Upper lobe of right lung (tissue), 1 donor: ENCODE data around the gene RARS2. TPM values are rescaled to one million over a fixed set of nuclear protein-coding genes. Genes with fewer than 3 reads are reported as not detected.
"Not testable (repeated sequence)": the region's sequence is repeated elsewhere in the genome, so short reads cannot be mapped to it uniquely, and the experiment has no call there.

Experiments
- ATAC-seq: fragments of 200-7000 bp; cut with Tn5 transposase; one replicate; pipeline ENCODE4 v1.9.1; 2020; ENCODE audit warnings: mild to moderate bottlenecking, moderate library complexity
- DNase-seq: peaks from one replicate; pipeline ENCODE4 v3.0.0-alpha.2; 2020
- H3K27ac ChIP-seq: fragments of 200-600 bp; one replicate; pipeline ENCODE4 v1.8.0; 2022
- H3K27me3 ChIP-seq: fragments of 200-600 bp; one replicate; pipeline ENCODE4 v1.8.0; 2022; ENCODE audit warnings: mild to moderate bottlenecking
- H3K36me3 ChIP-seq: fragments of 200-600 bp; one replicate; pipeline ENCODE4 v1.8.0; 2022
- H3K4me1 ChIP-seq: fragments of 200-600 bp; one replicate; pipeline ENCODE4 v1.8.0; 2022
- H3K4me3 ChIP-seq: fragments of 200-600 bp; one replicate; pipeline ENCODE4 v1.8.0; 2022; ENCODE audit warnings: mild to moderate bottlenecking
- H3K9me3 ChIP-seq: fragments of 200-600 bp; one replicate; pipeline ENCODE4 v1.8.0; 2022
- CTCF ChIP-seq: fragments of 200-600 bp; IDR thresholded peaks from one replicate; pipeline ENCODE4 v1.8.0; 2022; ENCODE audit warnings: antibody characterized with exemption
- intact Hi-C: fragments of 100-400 bp; cut with DNase I; formaldehyde crosslinking; loops from one replicate; pipeline ENCODE4 v1.11.0; 2022
- total RNA-seq: library from RNA; stranded (reverse); fragmentation: NEBNext Ultra II Directional; extraction: Animal tissue kit (Norgen Biotek cat#: 25700); gene quantifications from one replicate; pipeline ENCODE4 v1.2.1, GENCODE V29; 2021
- donor health status: DM: no; HTN: yes; CAD: no; lungs with severe emphysema.

Gene RARS2
- total RNA-seq, 1 donor from 2014 or later, result 28.9 TPM

- ATAC-seq, result no peak
- no peaks in the 10 kb centered on the region for H3K9me3 ChIP-seq
- no peak for DNase-seq
- H3K36me3 ChIP-seq, result peaks cover 16% of the 10 kb centered on the region
- TF ChIP-seq CTCF, result no peak
- intact Hi-C loops, result no loop called here
- peaks cover 14% of the 10 kb centered on the region for H3K4me1 ChIP-seq
- H3K27me3 ChIP-seq, result no peaks in the 10 kb centered on the region
- H3K4me3 ChIP-seq, result no peak overlapping the region
- no peak overlapping the region for H3K27ac ChIP-seq
Measured at GRCh38 chr6:87630746-87631145, 41.0 kb upstream of the RARS2 start.

- ATAC-seq (no peak), DNase-seq (no peak)
- H3K4me1 ChIP-seq, result peaks cover 14% of the 10 kb centered on the region
- H3K27ac ChIP-seq, result no peak overlapping the region
- no peaks in the 10 kb centered on the region for H3K9me3 ChIP-seq
- TF ChIP-seq CTCF, result no peak
- intact Hi-C loops, result no loop called here
- H3K4me3 ChIP-seq, result no peak overlapping the region
- no peaks in the 10 kb centered on the region for H3K27me3 ChIP-seq
- peaks cover 12% of the 10 kb centered on the region for H3K36me3 ChIP-seq
Measured at GRCh38 chr6:87628881-87629280, 39.1 kb upstream of the RARS2 start.

- intact Hi-C loops, result no loop called here
- no peak for TF ChIP-seq CTCF
- DNase-seq, result no peak
- Histone ChIP-seq H3K27ac (no peak overlapping the region), H3K27me3 (no peaks in the 10 kb centered on the region), H3K9me3 (no peaks in the 10 kb centered on the region), H3K4me1 (peaks cover 14% of the 10 kb centered on the region), H3K4me3 (no peak overlapping the region), H3K36me3 (peaks cover 12% of the 10 kb centered on the region)
- no peak for ATAC-seq
Measured at GRCh38 chr6:87628424-87628823, 38.6 kb upstream of the RARS2 start.

GRCh38 chr6:87623248-87623647, 33.5 kb upstream of the RARS2 start:
- TF ChIP-seq CTCF, result no peak
- intact Hi-C loops, result no loop called here
- no peak for ATAC-seq

GRCh38 chr6:87618531-87618930, 28.7 kb upstream of the RARS2 start:
- no peak overlapping the region for H3K27ac ChIP-seq
- no peak overlapping the region for H3K4me3 ChIP-seq
- ATAC-seq, result no peak
- no peaks in the 10 kb centered on the region for H3K27me3 ChIP-seq
- no peaks in the 10 kb centered on the region for H3K4me1 ChIP-seq
- peaks cover 37% of the 10 kb centered on the region for H3K36me3 ChIP-seq
- TF ChIP-seq CTCF, result no peak
- DNase-seq, result no peak
- intact Hi-C loops, result no loop called here
- H3K9me3 ChIP-seq, result no peaks in the 10 kb centered on the region

More at GRCh38 chr6:87623248-87623647, 33.5 kb upstream of the RARS2 start:
- DNase-seq, result no peak
- Histone ChIP-seq H3K27ac (no peak overlapping the region), H3K9me3 (no peaks in the 10 kb centered on the region), H3K27me3 (no peaks in the 10 kb centered on the region), H3K36me3 (peaks cover 35% of the 10 kb centered on the region), H3K4me1 (no peaks in the 10 kb centered on the region), H3K4me3 (no peak overlapping the region)

- ATAC-seq (no peak), DNase-seq (no peak)
- TF ChIP-seq CTCF, result no peak
- intact Hi-C loops, result no loop called here
- no peaks in the 10 kb centered on the region for H3K4me1 ChIP-seq
- no peak overlapping the region for H3K27ac ChIP-seq
- no peaks in the 10 kb centered on the region for H3K27me3 ChIP-seq
- H3K4me3 ChIP-seq, result no peak overlapping the region
- H3K9me3 ChIP-seq, result no peaks in the 10 kb centered on the region
- peaks cover 36% of the 10 kb centered on the region for H3K36me3 ChIP-seq
Measured at GRCh38 chr6:87617405-87617804, 27.6 kb upstream of the RARS2 start.

GRCh38 chr6:87613018-87613417, 23.2 kb upstream of the RARS2 start:
- ATAC-seq, intact Hi-C loops, H3K4me3 ChIP-seq, H3K27me3 ChIP-seq, H3K27ac ChIP-seq, DNase-seq, H3K9me3 ChIP-seq, H3K4me1 ChIP-seq: not testable (repeated sequence)
- H3K36me3 ChIP-seq, result peaks cover 45% of the 10 kb centered on the region
